Right renal pelvis (tissue), 4 donors: ENCODE results near the gene EML1. TPM values are rescaled to one million over a fixed set of nuclear protein-coding genes. Genes with fewer than 3 reads are reported as not detected.

Experiments
- DNase-seq, 4 donors: peaks; one replicate each; pipeline ENCODE4 v3.0.0-alpha.2; 2013; ENCODE audit warnings: low read depth in 4 of 4, low spot score in 3 of 4, missing footprints in 1 of 4
- polyA plus RNA-seq, 4 donors: library from polyadenylated mRNA; unstranded; fragments of 120-200 nt; gene quantifications; one replicate each; pipeline ENCODE4 v1.2.1, GENCODE V29; 2013; ENCODE audit not compliant: insufficient read length in 4 of 4

Gene EML1, protein sequence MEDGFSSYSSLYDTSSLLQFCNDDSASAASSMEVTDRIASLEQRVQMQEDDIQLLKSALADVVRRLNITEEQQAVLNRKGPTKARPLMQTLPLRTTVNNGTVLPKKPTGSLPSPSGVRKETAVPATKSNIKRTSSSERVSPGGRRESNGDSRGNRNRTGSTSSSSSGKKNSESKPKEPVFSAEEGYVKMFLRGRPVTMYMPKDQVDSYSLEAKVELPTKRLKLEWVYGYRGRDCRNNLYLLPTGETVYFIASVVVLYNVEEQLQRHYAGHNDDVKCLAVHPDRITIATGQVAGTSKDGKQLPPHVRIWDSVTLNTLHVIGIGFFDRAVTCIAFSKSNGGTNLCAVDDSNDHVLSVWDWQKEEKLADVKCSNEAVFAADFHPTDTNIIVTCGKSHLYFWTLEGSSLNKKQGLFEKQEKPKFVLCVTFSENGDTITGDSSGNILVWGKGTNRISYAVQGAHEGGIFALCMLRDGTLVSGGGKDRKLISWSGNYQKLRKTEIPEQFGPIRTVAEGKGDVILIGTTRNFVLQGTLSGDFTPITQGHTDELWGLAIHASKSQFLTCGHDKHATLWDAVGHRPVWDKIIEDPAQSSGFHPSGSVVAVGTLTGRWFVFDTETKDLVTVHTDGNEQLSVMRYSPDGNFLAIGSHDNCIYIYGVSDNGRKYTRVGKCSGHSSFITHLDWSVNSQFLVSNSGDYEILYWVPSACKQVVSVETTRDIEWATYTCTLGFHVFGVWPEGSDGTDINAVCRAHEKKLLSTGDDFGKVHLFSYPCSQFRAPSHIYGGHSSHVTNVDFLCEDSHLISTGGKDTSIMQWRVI
- 10 to 100 TPM; 38.0 to 42.1 (median 39.4) TPM for polyA plus RNA-seq

DNA sequence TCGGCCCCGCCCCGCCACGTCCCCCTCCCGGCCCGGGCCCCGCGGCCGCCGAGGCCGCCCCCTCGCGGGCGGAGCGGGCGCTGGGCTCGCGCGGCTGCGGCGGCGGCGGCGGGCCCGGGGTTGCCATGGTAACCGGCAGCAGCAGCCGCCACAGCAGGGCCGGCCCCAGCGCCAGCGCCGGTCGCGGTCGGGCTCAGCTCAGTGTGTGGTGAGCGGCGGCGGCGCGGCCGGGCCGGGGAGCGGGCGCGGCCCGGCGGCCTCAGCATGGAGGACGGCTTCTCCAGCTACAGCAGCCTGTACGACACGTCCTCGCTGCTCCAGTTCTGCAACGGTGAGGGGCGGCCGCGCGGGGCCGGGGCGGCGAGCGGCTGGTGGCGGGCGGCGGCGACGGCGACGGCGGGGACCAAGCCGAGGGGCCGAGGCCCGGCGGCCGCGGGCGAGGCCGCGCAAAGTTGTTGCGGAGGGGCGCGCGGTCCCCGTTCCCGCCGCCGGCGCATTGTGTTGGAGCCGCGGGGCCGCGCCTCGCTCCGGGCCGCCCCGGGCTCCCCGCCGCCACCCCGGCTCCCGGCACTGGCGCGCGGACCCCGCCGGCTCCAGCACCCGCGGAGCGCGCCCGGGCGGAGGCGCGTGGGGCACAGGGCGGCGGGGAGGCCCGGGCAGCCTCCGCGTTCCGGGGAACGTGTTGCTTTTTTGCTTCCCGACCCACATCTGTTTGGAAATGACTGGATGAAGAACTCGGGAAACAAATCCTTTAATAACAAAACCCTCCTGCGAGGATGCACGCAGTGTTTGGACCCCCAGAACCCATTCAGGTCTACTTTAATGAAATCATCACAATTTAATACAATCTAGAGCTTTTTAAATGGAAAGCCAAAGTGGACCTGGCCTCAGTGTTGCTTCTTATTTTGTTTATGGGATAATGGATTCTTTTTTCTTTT, at the start of gene EML1:
EML1 (plus strand) TSS at position 201 of the 938 bp plus-strand sequence; CDS start at position 265, 64 bp downstream.
- DNase-seq = peak in 3 of 4 donors; percentile 49 to 64 (median 61)

DNA sequence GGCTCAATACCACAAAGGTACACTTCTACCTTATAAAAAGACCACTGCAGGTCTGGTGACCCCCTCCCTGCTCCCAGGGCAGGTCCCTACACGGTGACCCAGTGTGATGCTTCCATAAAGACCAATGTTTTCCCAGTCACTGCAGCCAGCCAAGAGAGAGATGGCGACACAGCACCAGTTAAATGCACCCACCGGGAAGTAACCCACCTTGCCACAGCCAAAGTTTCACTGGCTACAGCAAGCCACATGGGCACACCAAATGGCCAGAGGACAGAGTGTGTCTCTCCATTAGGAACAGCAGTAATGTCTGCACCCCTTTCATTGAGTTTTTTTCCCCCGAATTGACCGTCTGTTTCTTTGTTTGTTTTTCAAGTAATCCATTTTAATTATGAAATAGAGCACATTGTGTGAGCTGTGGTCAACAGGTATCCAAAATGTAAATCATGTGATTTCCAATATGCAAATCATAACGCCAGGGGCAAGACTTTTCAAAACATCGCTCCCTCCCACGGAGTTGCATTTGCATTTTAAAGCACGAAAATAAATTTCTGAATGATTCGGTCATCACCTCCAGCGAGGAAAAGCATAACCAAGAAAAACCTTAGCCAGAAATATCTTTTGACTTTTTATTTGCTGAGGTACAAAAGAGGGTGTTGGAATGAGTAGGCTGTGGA, 48.9 kb upstream of the EML1 start:
- no peak for DNase-seq

DNA sequence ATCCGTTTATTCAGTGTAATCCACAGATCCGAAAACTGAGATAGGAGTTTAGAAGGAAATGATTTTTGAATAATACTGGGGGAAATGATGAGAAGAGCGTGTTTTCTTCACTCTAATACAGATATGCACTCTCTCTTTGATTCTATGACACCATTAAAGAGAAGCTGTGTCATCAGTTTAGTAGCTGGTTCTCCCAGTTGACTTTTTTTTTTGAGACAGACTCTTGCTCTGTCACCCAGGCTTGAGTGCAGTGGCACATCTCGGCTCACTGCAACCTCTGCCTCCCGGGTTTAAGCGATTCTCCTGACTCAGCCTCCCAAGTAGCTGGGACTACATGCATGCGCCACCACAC, 48.4 kb upstream of the EML1 start:
- DNase-seq = no peak

DNA sequence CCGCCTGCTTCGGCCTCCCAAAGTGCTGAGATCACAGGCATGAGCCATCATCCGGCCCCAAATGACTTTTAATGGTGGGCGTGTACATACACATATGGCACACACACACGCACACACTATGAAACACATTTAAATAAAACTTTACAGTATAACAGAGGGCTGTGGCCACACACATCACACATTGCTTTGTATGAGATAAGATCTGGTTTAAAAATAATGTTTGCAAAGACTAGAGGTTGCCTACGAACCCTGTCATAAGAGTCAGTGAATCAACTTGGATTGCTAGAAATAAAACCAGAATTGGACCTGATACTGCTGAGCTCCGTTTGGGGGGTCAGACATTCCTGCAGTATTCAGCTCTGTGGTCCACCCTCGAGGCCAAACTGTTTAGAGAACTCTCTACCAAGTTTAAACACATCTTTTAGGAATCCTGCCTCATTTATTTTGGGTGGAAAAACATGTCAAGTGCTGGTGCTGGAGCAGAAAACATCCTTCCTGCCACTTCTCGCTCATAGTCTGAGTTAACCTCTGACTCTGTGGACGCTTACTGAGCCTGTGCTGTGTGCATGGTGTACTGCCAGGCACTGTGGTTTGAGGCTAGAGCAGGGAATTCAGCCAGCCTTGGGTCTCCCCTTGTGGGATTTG, 47.8 kb upstream of the EML1 start:
- no peak for DNase-seq

DNA sequence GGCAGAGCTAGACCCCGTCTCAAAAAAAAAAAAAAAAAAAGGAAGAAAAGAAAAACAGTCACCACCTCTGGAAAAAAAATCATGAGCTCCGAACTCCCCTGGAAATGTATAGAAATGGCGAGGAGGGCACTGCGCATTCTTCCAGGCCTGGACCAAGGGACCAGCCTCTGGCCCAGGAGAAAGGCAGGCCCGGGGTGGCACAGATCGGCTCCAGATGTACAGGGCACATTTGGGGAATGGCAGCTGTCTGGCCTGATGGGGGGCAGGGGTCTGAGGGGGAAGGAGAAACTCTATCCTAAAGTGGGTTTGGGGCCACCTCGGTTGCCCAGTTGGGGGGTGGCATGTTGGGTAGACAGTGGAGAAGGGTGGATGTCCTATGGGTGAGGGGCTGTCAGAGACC, 46.0 kb upstream of the EML1 start:
- DNase-seq = no peak

DNA sequence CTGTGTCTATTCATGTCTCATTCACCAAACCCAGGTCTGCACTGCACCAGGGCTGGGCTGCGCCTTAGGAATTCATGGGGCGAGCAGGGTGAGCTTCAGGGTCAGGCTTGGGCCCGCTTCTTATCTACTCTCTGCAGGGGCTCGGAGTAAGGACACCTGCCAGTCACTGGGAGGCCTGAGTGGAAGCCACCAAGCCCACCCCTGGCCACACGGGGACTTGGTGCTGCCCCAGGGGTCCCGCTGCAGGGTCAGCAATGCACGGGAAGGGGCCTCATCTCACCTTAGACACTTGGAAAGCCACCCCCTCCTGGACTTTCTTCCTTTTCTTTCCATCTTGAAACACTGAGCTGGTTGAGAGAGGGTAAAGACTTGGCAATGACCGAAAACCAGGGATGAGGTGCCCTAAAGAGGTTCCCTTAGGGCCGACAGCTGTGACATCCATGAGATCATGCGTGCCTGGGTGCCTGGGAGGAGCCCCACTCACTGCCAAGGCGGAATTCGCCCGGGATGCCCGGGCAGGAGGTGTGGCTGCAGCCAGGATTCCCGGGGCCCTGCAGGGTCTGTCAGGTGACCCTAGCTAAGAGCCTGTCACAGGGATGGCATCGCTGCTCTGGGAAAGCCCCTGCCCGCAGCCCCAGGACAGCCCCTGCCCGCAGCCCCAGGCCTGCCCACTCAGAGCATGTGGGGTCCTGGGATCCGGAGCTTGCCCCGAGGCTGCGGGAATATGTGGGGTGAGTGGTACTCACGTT, 45.5 kb upstream of the EML1 start:
- no peak for DNase-seq

DNA sequence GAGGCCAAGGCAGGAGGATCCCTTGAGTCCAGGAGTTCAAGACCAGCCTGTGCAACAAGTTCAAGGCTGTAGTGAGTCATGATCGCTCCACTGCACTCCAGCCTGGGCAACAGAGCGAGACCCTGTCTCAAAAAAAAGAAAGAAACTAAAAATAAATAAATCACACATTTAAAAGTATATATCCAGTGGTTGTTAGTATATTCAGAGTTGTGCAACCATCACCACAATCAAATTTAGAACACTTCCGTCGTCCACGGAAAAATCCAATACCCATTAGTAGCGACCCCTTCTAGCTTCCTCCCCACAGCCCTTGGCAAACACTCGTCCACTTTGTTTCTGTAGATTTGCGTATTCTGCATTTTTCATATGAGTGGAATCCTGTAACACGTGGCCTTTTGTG, 44.7 kb upstream of the EML1 start:
- no peak for DNase-seq

DNA sequence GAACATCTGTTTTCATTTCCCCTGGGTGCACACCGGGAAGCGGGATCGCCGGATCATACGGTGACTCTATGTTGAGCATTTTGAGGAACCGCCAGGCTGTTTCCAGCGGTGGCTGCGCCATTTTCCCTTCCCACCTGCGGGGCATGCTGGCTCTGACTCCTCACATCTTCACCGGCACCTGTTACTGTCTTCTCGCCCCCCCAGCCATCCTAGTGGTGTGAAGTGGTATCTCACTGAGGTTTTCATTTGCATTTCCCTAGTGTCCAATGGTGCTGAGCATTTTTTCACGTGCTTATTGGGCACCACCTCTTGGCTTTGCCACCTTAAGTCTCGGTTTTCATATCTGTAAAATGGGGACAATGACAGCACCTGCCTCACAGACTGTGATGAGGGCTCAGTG, 44.1 kb upstream of the EML1 start:
- no peak for DNase-seq

DNA sequence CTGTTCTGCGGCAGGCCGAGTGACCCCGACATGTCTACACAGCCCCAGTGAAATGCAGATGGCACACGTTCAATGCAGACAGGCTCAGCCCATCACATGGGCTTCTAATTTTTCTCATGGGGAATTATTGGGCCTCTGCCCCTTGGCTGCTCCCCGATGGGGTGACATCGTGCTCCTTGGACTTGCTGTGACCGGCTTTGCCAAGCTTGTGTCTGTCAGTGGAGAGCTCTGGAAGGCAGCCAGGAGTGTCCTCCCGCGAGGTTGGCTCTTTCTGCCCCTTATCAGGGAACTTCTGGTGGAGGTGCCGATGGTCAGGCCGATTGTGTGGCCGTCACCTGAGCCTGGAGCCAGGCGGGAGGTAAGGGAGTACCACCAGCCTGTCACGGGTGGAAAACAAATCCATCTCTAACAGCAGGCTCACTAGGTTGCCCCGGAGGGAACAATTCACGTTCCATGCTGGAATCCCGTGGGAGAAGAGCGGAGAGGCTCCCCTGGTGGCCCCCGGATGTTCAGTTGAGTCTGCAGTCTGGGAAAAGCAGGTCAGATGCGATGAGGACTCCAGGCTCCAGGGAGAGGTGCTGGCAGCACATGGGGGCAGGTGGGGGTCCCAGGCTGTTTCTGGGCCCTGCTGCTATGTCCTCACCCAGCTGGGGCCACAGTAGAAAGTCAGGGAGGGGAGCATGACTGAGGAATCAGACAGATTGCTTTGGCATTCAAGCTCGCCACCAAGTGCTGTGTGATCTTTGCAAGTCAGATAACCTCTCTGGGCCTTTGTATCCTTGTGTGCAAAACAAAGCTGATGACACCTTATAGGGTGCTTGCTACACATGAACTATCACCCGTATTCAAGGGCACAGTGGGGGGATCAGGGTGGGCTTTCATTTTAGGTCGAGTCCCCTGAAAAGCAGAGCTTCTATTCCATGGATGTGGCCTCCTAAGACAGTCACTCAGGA, 43.2 kb upstream of the EML1 start:
- DNase-seq = no peak

DNA sequence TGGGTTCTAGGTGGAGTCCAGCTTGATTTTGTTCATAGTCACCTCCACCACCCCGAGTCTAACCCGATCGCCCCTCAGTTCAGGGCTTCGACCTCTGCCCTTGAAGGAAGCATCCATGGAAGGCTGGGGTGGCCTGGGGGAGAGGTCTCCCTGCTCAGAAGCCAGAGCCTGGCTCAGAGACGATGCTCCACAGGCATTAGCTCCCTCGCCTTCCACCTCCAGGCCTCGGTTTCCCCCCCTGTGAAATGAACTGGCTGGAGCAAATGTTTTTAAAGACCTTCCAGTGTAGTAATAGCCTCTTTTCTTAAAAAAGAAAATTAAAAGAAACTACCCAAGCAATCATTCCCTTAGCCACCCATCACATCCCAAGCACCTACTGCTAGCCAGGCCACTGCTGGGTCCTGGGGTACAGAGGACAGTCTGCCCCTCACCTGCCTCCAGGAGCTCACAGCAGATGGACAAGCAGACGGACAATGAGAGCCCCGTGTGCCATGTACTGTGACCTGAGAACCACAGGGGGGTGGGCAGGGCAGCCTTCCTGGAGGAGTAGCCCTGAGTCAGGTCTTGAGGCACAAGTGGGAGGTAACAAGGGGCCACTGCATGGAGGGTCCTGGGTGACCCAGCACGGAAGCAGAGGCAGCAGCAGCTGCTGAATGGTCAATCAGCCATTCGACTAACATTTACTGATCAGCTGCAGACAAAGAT, 42.3 kb upstream of the EML1 start:
- DNase-seq = no peak

DNA sequence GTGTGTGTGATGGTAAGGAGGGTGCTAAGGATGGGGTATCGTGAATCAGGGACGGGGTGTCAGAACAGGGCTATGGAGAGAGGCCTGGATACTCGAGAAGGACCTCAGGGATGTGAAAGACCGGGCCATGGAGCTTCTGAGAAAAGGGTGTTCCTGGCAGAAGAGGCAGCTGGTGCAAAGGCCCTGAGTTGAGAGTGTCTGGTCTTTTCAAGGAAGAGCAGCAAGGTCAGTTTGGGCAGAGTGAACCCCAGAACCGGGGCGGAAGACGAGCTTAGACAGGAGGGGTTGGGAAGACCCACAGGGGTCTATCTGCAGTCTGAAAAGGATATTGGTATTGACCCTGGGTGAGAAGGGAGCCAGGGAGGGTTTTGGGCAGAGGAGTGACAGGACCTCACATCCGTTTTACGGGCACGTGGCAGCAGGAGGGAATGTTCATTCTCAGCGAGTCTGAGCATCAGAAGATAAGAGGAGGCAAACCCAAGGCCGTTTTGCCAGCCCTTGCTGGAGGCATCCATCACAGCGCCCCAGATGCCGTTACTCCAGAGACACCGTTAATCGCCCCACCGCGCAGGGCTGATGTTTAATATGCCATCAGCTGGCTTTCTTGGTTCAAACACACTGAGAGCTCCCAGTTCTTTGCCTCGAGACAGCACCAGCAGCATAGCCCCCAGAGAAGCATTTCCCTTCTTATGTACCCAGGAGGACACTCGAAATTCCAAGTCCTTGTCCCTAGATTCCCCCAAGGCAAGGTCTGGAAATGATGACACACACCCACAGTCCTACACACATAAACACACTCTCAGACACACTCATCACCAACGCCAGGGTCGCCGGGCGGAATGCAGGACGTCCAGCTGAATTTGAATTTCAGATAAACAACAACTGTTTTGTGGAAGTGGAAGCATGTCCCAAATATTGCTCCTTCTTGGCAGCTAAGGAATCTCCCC, 41.4 kb upstream of the EML1 start:
- DNase-seq = no peak

DNA sequence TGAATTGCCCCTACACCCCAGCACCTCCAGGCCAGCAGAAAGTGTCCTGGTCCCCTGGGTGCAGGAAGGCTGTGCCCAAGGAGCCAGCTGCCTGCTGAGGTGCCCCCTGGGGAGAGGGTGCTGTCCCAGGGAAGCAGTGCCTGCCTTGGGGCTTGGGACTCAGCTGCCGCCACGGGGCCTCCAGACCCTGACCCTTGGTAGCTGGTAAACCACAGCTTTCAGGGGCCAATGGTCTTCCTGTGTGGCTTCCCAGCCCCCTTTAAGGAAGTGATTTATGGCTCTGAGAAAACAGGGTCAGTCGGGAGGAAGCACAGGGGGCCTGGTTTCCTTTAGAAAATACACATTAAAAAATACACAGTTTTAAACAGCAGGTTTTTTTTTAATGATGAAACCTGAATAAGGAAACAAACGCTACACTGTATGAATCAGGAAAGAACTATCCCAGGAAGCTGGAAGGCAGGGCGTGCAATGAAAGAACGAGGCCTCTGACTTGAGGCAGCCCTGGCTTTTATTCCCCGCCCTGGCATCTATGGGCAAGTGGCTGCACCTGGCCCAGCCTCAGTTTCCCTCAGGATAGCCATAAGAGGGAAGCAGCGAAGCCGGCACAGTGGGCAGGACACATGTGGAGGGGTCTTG, 40.6 kb upstream of the EML1 start:
- peak in 1 of 4 donors; percentile 57 for DNase-seq

DNA sequence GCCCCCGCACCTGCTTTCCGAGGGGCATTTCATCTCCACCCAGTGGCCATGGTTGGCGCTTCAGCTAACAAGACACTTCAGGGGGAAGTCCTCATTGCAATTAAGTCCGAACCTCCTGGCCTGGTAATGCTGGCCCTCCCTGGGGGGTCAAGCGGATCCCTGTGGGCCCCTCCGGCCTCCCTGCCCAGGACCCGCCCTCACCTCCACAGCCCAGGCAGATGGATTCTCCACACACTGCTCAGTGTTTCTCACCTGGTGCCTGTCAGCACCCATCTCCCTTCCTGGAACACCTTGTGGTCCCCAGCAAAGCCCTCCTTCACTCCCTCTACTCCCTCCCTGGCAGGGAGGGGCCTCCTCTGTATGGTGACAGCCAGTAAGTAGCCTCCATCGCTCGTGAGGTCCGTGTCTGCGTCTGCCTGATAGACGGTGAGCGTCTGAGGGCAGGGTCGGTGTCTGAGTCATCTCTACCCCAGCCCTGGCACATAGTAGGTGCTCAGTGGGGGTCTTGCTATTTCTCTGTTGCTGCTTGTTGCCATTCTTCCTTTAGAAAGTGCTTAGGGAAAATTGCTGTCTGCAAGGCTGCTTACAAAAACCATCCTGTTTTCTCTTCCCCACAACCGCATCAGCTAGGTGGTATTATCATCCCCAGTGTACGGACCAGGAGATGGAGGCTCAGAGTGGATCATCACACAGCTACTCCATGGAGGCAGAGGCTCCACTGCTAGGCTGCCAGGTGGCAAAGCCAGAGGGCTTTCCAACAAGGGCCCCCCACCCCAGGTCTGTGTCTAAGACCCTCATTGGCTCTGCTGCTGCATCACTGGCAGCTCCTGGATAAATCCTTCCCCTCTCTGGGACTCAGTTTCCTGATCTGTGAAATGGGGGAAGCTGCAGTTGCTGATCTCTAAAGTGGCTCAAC, 39.7 kb upstream of the EML1 start:
- no peak for DNase-seq
